Measurements from ENCODE around the gene CCL4.

GRCh38 chr17:36128411-36128978 is 24.9 kb downstream of the CCL4 start:
- TF ChIP-seq CTCF (IDR thresholded peaks at IDR 0.05) = no peak
- TF ChIP-seq EZH2phosphoT487 (IDR thresholded peaks at IDR 0.05) = no peak
- TF ChIP-seq EZH2 (IDR thresholded peaks at IDR 0.05) = no peak

Measured in neural progenitor cell (in vitro differentiated cells).